Endothelial cell of umbilical vein (primary cell): ENCODE results near the gene TTC24. TPM values are rescaled to one million over a fixed set of nuclear protein-coding genes. Genes with fewer than 3 reads are reported as not detected.

Source experiments
- BruUV-seq: library from RNA; stranded (reverse); fragments of 400-500 nt; replicated peaks from 2 replicates; lab custom pipeline; 2021; lab: Mats Ljungman, UMichigan
- CTCF ChIA-PET: fragments of 300-600, 350-600 bp; sonication (Branson Sonifier 250); formaldehyde crosslinking; loops from one replicate; lab custom pipeline; 2021; ENCODE audit warnings: antibody characterized with exemption, inconsistent platforms; lab: Charles Lee
- POLR2A ChIA-PET: fragments of 300-600, 350-600 bp; sonication (Branson Sonifier 250); formaldehyde crosslinking; loops from one replicate; lab custom pipeline; 2021; ENCODE audit warnings: antibody characterized with exemption, inconsistent platforms; lab: Charles Lee
- DNase-seq: peaks from one replicate; pipeline ENCODE4 v3.0.0-alpha.2; 2011; ENCODE audit warnings: low read depth, low spot score
- FAIRE-seq: peaks from 2 replicates; lab custom pipeline; 2011; peaks lifted over from hg19 to GRCh38; lab: Jason Lieb, UNC
- H2AFZ ChIP-seq: 2 replicates; pipeline ENCODE4 v1.6.0; 2012; ENCODE audit warnings: low read depth, low read length, control low read depth, inconsistent platforms
- H3K27ac ChIP-seq: 2 replicates; pipeline ENCODE4 v1.5.1; 2011; ENCODE audit warnings: low read depth, mild to moderate bottlenecking, control low read depth, low read length, moderate library complexity; ENCODE audit not compliant: insufficient read depth
- H3K27me3 ChIP-seq, 2 experiments: 2 replicates each; pipeline versions ENCODE4 v1.6.0 to v1.6.1; 2011; ENCODE audit warnings: low read length in 2 of 2, mixed read lengths in 1 of 2; ENCODE audit not compliant: control insufficient read depth in 2 of 2, insufficient read depth in 2 of 2
- H3K36me3 ChIP-seq, 2 experiments: 2 replicates in 1 of 2; 3 replicates in 1 of 2; pipeline ENCODE4 v1.5.1; 2011; ENCODE audit warnings: low read length in 2 of 2, mild to moderate bottlenecking in 1 of 2, moderate library complexity in 1 of 2; ENCODE audit not compliant: control insufficient read depth in 2 of 2, insufficient read depth in 2 of 2; ENCODE audit errors: extremely low read depth in 1 of 2
- H3K4me1 ChIP-seq: 3 replicates; pipeline ENCODE4 v1.5.1; 2011; ENCODE audit warnings: mild to moderate bottlenecking, low read length; ENCODE audit not compliant: control insufficient read depth, insufficient read depth; ENCODE audit errors: extremely low read depth
- H3K4me2 ChIP-seq: 2 replicates; pipeline ENCODE4 v1.6.1; 2011; ENCODE audit warnings: low read length, control low read depth, mixed read lengths; ENCODE audit not compliant: insufficient read depth
- H3K4me3 ChIP-seq, 3 experiments: fragments of 200-600 bp in 1 of 3; sonication (generic), shearing (Covaris generic) in 1 of 3; replicated peaks in 1 of 3; 2 replicates each; pipeline ENCODE4 v1.5.1; 2011 to 2016; ENCODE audit warnings: control low read depth in 3 of 3, low read length in 3 of 3, mild to moderate bottlenecking in 2 of 3, inconsistent platforms in 1 of 3, low read depth in 1 of 3, moderate library complexity in 1 of 3; ENCODE audit not compliant: insufficient read depth in 1 of 3
- H3K79me2 ChIP-seq: 2 replicates; pipeline ENCODE4 v1.6.0; 2012; ENCODE audit warnings: low read length, inconsistent platforms; ENCODE audit not compliant: control insufficient read depth, insufficient read depth
- H3K9ac ChIP-seq: replicated peaks from 2 replicates; pipeline ENCODE3; 2011; ENCODE audit warnings: low read length, control low read depth; ENCODE audit not compliant: insufficient read depth; ENCODE audit errors: extremely low read depth
- H3K9me1 ChIP-seq: replicated peaks from 3 replicates; pipeline ENCODE4 v1.6.0; 2011; ENCODE audit warnings: mild to moderate bottlenecking, low read length; ENCODE audit not compliant: control insufficient read depth, insufficient read depth; ENCODE audit errors: extremely low read depth
- H3K9me3 ChIP-seq: replicated peaks from 2 replicates; pipeline ENCODE4 v1.5.1; 2012; ENCODE audit warnings: low read length, inconsistent platforms; ENCODE audit not compliant: control insufficient read depth, insufficient read depth
- H4K20me1 ChIP-seq: replicated peaks from 2 replicates; pipeline ENCODE3; 2011; ENCODE audit warnings: mild to moderate bottlenecking, low read length; ENCODE audit not compliant: control insufficient read depth, insufficient read depth; ENCODE audit errors: extremely low read depth
- FOS ChIP-seq: IDR thresholded peaks from 2 replicates; pipeline ENCODE4 v1.6.1; 2011; ENCODE audit warnings: mild to moderate bottlenecking, low read length, moderate library complexity, borderline replicate concordance; ENCODE audit not compliant: insufficient read depth
- GATA2 ChIP-seq: IDR thresholded peaks from 2 replicates; pipeline ENCODE4 v1.7.0; 2011; ENCODE audit warnings: low read depth, mild to moderate bottlenecking, moderate library complexity, mixed read lengths, low read length; ENCODE audit not compliant: insufficient read length, insufficient read depth
- JUN ChIP-seq: IDR thresholded peaks from 2 replicates; pipeline ENCODE4 v1.6.1; 2011; ENCODE audit warnings: borderline replicate concordance, low read depth; ENCODE audit not compliant: insufficient read length, insufficient read depth
- MYC ChIP-seq: IDR thresholded peaks from one replicate; pipeline ENCODE4 v1.6.1; 2011; ENCODE audit warnings: mild to moderate bottlenecking, low read depth, low read length
- POLR2A ChIP-seq: IDR thresholded peaks from 2 replicates; pipeline ENCODE4 v1.6.1; 2012; ENCODE audit warnings: low read depth, mild to moderate bottlenecking, control low read depth, low read length
- POLR2AphosphoS5 ChIP-seq: IDR thresholded peaks from 2 replicates; pipeline ENCODE4 v1.6.1; 2012; ENCODE audit warnings: low read depth, mild to moderate bottlenecking, control low read depth, low read length, moderate library complexity; ENCODE audit not compliant: insufficient read depth
- dilution Hi-C: fragments of 300-500 bp; cut with MboI; formaldehyde crosslinking; loops from one replicate; pipeline ENCODE4 v1.15.0; 2019; ENCODE audit warnings: low sequenced_read_pairs; ENCODE audit not compliant: extremely low pct_ligation_motif_present
- intact Hi-C: fragments of 100-400 bp; cut with micrococcal nuclease; formaldehyde crosslinking; loops from one replicate; pipeline ENCODE4 v1.10.0; 2022
- polyA plus RNA-seq, 4 experiments: library from polyadenylated mRNA; depleted of rRNA in 3 of 4; stranded (reverse) in 3 of 4; unstranded in 1 of 4; fragments of >200 nt; gene quantifications; 2 replicates each; pipeline versions ENCODE4 v1.2.1 to v1.2.3, GENCODE V29; 2011 to 2012; ENCODE audit warnings: missing spikeins in 1 of 4
- total RNA-seq: library from RNA; stranded (reverse); gene quantifications from 2 replicates; pipeline ENCODE4 v1.2.3, GENCODE V29; 2021
- TF ChIP-seq, protein P1 (sequence below): IDR thresholded peaks from 2 replicates; pipeline ENCODE4 v1.6.1; 2011; ENCODE audit not compliant: insufficient read depth, insufficient read length
- TF ChIP-seq, protein P2 (sequence below), 2 donors: IDR thresholded peaks; 1 replicate in 1 of 2; 2 replicates in 1 of 2; pipeline ENCODE4 v1.5.1; 2011; ENCODE audit warnings: low read length in 2 of 2, mild to moderate bottlenecking in 2 of 2, moderate library complexity in 2 of 2, control low read depth in 1 of 2, inconsistent platforms in 1 of 2, low read depth in 1 of 2; ENCODE audit not compliant: insufficient read depth in 1 of 2; ENCODE audit errors: extremely low read depth in 1 of 2

The TTC24 gene
- total and polyA plus RNA-seq, 2 donors (not counting 3 experiments of a cell fraction or from before 2014, with no cell fraction given), result not detected

DNA sequence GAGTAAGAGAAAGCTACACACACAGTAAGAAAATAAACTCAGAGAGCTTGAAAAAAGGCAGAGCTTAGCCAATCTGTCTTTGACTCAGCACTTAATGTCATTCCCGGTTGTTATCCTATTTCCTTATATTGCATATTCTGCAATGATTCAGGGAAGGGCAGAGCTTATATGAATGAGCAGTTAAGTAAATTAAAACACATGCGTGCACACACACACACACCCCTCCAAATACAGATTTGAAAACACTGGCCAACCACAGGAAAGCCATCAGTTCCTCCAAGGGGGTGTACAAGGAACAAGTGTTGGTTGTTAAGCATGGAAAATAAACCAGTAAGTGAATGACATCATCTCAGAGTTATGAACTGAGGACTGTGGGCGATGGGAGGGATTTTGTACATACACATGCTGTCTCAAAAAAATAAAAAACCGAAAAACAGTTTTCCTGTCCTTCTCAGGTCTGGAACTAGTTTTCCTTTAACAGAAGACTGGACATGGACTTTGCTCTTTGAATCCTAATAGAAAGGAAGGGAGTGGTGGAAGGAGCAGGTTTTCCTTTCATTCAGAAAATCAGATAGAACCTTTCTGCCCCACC is 8.2 kb upstream of the TTC24 start:
- TF ChIP-seq, protein P1, sequence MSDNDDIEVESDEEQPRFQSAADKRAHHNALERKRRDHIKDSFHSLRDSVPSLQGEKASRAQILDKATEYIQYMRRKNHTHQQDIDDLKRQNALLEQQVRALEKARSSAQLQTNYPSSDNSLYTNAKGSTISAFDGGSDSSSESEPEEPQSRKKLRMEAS, result no peak
- no peak for TF ChIP-seq GATA2
- peak; percentile 11 for TF ChIP-seq FOS
- no peak for TF ChIP-seq POLR2AphosphoS5
- TF ChIP-seq, protein P2, sequence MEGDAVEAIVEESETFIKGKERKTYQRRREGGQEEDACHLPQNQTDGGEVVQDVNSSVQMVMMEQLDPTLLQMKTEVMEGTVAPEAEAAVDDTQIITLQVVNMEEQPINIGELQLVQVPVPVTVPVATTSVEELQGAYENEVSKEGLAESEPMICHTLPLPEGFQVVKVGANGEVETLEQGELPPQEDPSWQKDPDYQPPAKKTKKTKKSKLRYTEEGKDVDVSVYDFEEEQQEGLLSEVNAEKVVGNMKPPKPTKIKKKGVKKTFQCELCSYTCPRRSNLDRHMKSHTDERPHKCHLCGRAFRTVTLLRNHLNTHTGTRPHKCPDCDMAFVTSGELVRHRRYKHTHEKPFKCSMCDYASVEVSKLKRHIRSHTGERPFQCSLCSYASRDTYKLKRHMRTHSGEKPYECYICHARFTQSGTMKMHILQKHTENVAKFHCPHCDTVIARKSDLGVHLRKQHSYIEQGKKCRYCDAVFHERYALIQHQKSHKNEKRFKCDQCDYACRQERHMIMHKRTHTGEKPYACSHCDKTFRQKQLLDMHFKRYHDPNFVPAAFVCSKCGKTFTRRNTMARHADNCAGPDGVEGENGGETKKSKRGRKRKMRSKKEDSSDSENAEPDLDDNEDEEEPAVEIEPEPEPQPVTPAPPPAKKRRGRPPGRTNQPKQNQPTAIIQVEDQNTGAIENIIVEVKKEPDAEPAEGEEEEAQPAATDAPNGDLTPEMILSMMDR (IDR thresholded peaks at IDR 0.05; ENCODE audit: extremely low read depth in 1 of 2, insufficient read depth in 1 of 2, low read depth in 1 of 2, low read length in 2 of 2), result no peak
- no peak for TF ChIP-seq MYC
- peak; percentile 68 for TF ChIP-seq JUN
- TF ChIP-seq POLR2A, result no peak
- FAIRE-seq (peak; percentile 91), DNase-seq (peak; percentile 83)
- BruUV-seq, result no TSS peak
- H3K9ac ChIP-seq, result peak overlapping the region; percentile 77
- H3K79me2 ChIP-seq, result peaks cover 17% of the 10 kb centered on the region
- intact Hi-C loops (loop anchor here (1.0 to 5.0 kb wide), 2 partner anchors 36 to 68 kb away; no protein-coding TSS in a partner anchor), dilution Hi-C loops (no loop called here)
- peak overlapping the region; percentile 79 for H2AFZ ChIP-seq
- peaks cover 13% of the 10 kb centered on the region for H3K4me1 ChIP-seq
- no peaks in the 10 kb centered on the region for H3K36me3 ChIP-seq
- ChIA-PET CTCF (interaction anchor here (0.6 to 3.3 kb wide), 8 partner anchors 20 to 185 kb away, joined by 3 to 42 read pairs (median 3); partner anchors contain the start of gene NAXE), POLR2A (interaction anchor here (0.6 kb wide), 1 partner anchor 68 kb away, joined by 3 read pairs; no protein-coding TSS in a partner anchor)
- H3K4me3 ChIP-seq, result peak overlapping the region; percentile 66 to 71 (median 68)
- H4K20me1 ChIP-seq, result no peaks in the 10 kb centered on the region
- peaks cover 3 to 6% of the 10 kb centered on the region in 2 experiments for H3K27me3 ChIP-seq
- peak overlapping the region; percentile 61 for H3K27ac ChIP-seq
- H3K9me3 ChIP-seq, result no peaks in the 10 kb centered on the region
- peak overlapping the region; percentile 52 for H3K4me2 ChIP-seq
- H3K9me1 ChIP-seq, result no peaks in the 10 kb centered on the region
